ENCODE data around the gene KDM6B.
"Not testable (repeated sequence)": the region's sequence is repeated elsewhere in the genome, so short reads cannot be mapped to it uniquely, and the experiment has no call there.

Gene KDM6B

DNA sequence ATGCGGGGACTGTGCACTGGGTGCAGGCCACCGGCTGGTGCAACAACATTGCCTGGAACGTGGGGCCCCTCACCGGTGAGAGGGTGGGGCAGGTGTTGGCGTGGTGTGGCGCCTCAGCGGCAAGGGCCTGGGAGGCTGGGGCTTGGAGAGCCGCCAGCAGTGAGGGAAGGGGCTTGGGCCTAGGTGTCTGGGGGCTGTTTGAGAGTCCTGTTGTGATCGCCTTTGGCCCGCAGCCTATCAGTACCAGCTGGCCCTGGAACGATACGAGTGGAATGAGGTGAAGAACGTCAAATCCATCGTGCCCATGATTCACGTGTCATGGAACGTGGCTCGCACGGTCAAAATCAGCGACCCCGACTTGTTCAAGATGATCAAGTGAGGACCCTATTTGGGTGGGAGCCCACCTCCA is 18.2 kb downstream of the KDM6B start:
- no peak for DNase-seq (ENCODE audit: low spot score)

DNA sequence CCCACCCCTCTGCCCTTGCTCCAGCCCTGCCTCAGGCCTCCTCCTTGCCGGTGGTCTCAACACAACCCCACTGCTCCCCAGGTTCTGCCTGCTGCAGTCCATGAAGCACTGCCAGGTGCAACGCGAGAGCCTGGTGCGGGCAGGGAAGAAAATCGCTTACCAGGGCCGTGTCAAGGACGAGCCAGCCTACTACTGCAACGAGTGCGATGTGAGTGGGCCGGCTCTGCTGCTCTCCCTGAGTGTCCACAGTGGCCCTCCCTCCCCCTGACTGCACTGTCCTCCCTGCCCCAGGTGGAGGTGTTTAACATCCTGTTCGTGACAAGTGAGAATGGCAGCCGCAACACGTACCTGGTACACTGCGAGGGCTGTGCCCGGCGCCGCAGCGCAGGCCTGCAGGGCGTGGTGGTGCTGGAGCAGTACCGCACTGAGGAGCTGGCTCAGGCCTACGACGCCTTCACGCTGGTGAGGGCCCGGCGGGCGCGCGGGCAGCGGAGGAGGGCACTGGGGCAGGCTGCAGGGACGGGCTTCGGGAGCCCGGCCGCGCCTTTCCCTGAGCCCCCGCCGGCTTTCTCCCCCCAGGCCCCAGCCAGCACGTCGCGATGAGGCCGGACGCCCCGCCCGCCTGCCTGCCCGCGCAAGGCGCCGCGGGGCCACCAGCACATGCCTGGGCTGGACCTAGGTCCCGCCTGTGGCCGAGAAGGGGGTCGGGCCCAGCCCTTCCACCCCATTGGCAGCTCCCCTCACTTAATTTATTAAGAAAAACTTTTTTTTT is 19.1 kb downstream of the KDM6B start:
- DNase-seq (ENCODE audit: low spot score) = no peak

GRCh38 chr17:7853691-7854038 is 19.6 kb downstream of the KDM6B start:
- no peak for DNase-seq (ENCODE audit: low spot score)

GRCh38 chr17:7854078-7854777 is 20.2 kb downstream of the KDM6B start:
- DNase-seq (ENCODE audit: low spot score) = no peak

DNA sequence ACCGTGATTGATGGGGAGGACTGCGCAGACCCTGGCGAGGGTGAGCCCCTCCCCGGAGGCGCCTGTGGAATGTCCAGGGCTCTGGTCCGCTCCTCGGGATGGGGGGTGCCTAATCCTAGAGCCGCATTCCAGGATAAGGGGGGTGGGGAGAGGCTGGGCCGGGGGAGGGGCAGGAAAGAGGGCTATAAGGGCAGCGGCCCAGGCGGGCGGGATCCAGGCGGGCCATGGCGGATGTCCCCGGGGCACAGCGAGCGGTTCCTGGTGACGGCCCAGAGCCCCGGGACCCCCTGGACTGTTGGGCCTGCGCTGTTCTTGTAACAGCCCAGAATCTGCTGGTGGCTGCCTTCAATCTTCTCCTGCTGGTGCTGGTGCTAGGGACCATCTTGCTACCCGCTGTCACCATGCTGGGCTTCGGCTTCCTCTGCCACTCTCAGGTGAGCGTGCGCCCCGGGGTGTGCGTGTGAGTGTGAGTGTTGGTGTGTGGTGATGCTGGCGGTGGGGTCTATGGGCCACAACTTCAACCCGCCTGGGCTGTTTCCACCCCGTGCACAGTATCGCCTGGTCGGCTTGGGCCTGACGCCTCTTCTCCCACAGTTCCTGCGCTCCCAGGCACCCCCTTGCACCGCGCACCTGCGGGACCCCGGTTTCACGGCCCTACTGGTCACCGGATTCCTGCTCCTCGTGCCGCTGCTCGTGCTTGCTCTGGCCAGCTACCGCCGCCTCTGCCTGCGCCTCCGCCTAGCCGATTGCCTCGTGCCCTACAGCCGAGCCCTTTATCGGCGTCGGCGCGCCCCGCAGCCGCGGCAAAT is 21.0 kb downstream of the KDM6B start, which contains the start of gene TMEM88:
TMEM88 (plus strand) TSS at position 216 of the 809 bp plus-strand sequence; CDS start at position 225, 9 bp downstream.
- no peak for DNase-seq (ENCODE audit: low spot score)

GRCh38 chr17:7855660-7856010 is 21.6 kb downstream of the KDM6B start:
- no peak for DNase-seq (ENCODE audit: low spot score)

- peak; percentile 54 for DNase-seq (ENCODE audit: low spot score)
Observed at GRCh38 chr17:7856011-7856810, 22.2 kb downstream of the KDM6B start.

DNA sequence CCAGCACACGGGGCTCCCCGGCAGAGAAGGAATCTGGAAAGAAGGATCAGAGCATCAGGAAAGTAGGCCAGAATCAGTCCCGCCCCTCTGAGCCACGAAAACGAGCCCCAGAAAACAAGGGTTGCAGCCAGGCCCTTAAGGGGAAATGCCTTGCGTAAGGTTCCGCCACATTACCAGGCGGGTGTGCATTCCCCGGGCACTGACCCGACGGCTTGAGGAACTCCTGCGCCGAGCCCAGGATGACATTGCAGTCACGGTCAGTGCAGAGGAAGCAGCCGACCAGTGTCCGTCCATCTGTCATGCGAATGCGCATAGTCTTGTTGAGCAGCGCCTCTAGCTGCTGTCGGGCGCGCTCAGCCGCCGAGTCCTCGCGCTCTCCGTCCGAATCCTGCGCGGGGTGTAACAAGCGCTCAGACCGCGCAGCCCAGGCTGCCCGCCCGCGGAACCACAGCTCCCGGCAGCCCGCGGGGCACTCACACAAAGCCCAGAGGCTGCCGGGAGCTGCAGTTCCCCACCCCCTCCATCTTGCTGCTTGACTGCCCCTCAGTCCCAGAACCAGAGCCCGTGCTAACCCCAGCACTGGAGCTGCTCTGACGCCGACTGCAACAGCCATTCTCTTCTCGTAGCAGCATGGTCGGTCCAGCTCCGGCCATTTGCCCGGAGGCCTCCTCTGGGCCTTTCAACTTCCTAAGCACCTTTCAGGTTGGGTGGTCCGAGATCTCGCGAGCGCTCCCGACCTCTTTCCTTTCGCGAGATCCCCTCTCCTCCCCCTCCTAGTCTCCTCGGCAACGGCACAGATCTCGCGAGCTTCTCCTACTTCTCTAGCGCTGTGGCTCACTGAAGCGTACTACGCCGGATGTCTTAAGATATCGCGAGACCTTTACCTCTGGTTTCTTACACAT is 23.0 kb downstream of the KDM6B start, which contains the start of gene NAA38:
NAA38 (minus strand) TSS at position 749 of the 902 bp plus-strand sequence; CDS start at position 653, 96 bp downstream.
- DNase-seq (ENCODE audit: low spot score) = peak; percentile 97

- DNase-seq (ENCODE audit: low spot score) = peak; percentile 96
Observed at GRCh38 chr17:7857713-7858521, 23.9 kb downstream of the KDM6B start, which contains the start of gene CYB5D1. CYB5D1 (plus strand) TSS chr17:7858003; CDS start chr17:7858135, 132 bp downstream.

- DNase-seq (ENCODE audit: low spot score) = peak; percentile 53
Observed at GRCh38 chr17:7858522-7858810, 24.4 kb downstream of the KDM6B start.

DNA sequence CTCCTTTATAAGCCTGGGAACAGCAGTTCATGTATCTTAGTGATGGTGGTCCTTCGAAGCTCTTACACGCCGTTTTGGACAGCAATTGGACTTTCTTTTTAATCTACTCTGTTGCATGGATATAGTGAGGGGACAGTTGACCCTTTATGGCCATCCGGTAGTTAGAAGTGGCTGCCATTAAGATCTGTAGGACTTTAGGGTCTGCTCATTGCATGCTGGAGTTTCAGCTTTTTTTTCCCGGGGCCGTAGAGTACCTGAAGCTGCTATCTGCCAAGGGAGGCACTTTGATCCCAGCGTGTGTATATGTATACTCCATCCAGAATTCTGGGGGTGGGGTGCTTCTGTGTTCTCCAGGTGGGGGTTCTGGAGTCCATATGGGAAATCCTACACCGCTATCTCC is 25.0 kb downstream of the KDM6B start:
- DNase-seq (ENCODE audit: low spot score) = no peak

- peak; percentile 69 for DNase-seq (ENCODE audit: low spot score)
Observed at GRCh38 chr17:7862692-7863437, 28.8 kb downstream of the KDM6B start.

GRCh38 chr17:7864384-7864783 is 30.4 kb downstream of the KDM6B start:
- DNase-seq (ENCODE audit: low spot score) = not testable (repeated sequence)

DNA sequence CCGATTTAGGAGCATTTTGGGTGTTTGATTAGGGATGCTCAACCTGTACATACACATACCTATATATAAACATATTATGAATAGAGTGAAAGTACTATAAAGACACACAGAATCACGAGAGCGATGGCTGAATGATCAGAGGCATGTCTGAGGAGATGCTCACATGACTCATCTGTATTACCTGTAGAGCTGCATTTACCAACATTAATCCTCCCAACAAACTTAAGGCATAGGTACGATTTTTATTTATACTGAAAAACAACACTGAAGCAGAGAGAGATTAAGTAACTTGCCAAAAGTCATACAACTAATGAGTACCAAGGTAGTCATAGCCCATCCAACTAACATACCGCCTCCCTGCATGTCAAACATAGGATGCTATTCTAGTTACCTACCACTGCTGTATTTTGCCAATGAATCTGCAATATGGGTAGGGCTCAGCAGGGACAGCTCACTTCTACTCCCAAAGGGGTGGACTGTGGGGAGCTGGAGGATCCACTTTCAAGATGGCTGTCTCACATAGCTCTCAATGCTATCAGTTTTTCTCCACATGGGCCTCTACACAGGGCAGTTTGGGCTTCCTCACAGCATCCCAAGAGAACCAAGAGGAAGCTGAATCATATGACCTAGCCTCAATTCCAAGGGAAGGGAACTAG is 31.1 kb downstream of the KDM6B start:
- DNase-seq (ENCODE audit: low spot score) = no peak

GRCh38 chr17:7867881-7868329 is 33.9 kb downstream of the KDM6B start:
- no peak for DNase-seq (ENCODE audit: low spot score)

DNA sequence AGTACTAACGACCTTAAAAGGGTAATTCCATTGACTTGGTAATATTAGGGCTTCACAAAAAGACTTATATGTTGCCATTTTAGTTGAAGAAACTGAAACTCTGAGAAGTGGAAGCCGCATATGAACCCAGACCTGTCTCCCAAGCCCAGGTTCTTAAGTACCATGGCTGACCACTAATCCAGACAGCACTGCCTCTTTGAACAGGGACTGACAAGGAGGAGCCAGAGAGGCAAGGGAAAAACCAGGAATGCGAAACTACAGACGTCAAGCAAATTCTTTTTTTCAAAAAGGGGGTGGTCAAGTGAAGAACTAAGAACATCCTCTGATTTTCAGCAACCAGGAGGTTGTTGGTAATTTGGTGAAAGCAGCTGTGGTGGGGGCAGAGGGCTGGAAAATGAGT is 39.0 kb downstream of the KDM6B start:
- DNase-seq (ENCODE audit: low spot score) = no peak

DNA sequence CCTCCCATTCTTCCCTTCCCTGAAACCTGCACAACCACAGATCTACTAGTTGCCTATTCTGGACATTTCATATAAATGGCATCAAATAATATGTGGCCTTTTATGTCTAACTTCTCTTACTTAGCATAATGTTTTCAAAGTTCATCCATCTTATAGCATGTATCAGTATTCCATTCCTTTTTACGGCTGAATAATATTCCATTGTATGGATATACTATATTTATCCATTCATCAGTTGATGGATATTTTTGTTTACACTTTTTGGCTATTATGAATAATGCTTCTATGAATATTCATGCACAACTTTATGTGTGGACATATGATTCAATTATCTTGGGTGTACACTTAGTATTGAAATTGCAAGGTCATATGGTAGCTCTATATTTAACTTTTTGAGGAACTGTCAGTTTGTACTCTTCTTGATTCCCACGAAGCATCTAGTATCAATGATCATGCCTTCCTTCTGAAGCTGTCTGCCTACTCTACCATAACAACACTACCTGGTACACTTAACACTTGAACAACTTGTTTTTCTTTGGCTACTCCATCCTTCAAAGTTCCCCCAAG is 41.9 kb downstream of the KDM6B start:
- no peak for DNase-seq (ENCODE audit: low spot score)

DNA sequence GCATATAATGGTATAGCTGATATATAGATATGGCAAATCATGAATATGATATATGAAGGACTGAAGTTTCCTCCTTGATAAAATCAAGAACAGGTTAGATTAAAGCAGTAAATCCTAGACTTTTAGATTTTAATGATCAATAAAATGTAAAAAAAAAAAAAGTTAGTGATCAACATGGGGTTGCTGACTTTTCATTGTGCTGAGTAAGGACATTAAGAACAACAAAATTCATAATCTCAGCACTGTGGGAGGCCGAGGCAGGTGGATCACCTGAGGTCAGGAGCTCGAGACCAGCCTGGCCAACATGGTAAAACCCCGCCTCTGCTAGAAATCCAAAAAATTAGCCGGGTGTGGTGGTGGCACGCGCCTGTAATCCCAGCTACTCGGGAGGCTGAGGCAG is 44.2 kb downstream of the KDM6B start:
- no peak for DNase-seq (ENCODE audit: low spot score)

All from hematopoietic multipotent progenitor cell treated with erythropoietin and hydrocortisone succinate and interleukin-3 and kit ligand, for 15 days (in vitro differentiated cells).